OCI-LY7 (cell line): ENCODE results near the gene EPSTI1.

ENCODE experiments used
- CTCF ChIP-seq: fragments of 200-600 bp; sonication (generic); conservative IDR thresholded peaks from 2 replicates; pipeline ENCODE4 v1.5.1; 2014; ENCODE audit warnings: mild to moderate bottlenecking, antibody characterized with exemption, low read length, moderate library complexity, mixed read lengths
- EZH2phosphoT487 ChIP-seq: fragments of 200-600 bp; sonication (generic); IDR thresholded peaks from 2 replicates; pipeline ENCODE4 v1.6.1; 2018; ENCODE audit warnings: low read depth, borderline replicate concordance, mild to moderate bottlenecking, mixed run types, antibody characterized with exemption, low read length, moderate library complexity, mixed read lengths

- TF ChIP-seq CTCF (no peak), EZH2phosphoT487 (no peak)
Observed at GRCh38 chr13:42849200-42849599, 142.8 kb downstream of the EPSTI1 start.
